ENCODE measurements around the gene OTOS.

Gene OTOS

GRCh38 chr2:240149943-240150784 is 9.7 kb upstream of the OTOS start:
- DNase-seq = peak; percentile 74

GRCh38 chr2:240147911-240148587 is 7.6 kb upstream of the OTOS start:
- DNase-seq = no peak

- no peak for DNase-seq
Measured at GRCh38 chr2:240147382-240147781, 6.9 kb upstream of the OTOS start.

GRCh38 chr2:240146627-240147278 is 6.3 kb upstream of the OTOS start:
- DNase-seq = no peak

GRCh38 chr2:240146141-240146561 is 5.7 kb upstream of the OTOS start:
- no peak for DNase-seq

- DNase-seq = no peak
Measured at GRCh38 chr2:240145461-240145860, 5.0 kb upstream of the OTOS start.

GRCh38 chr2:240144649-240145261 is 4.3 kb upstream of the OTOS start:
- DNase-seq = no peak

GRCh38 chr2:240143801-240144648 is 3.6 kb upstream of the OTOS start:
- peak; percentile 87 for DNase-seq

GRCh38 chr2:240143276-240143675 is 2.8 kb upstream of the OTOS start:
- no peak for DNase-seq

- DNase-seq = no peak
Measured at GRCh38 chr2:240142859-240143258, 2.4 kb upstream of the OTOS start.

GRCh38 chr2:240142256-240142775 is 1.9 kb upstream of the OTOS start:
- DNase-seq = no peak

GRCh38 chr2:240141736-240142135 is 1.3 kb upstream of the OTOS start:
- DNase-seq = no peak

GRCh38 chr2:240140920-240141319 is 462 bp upstream of the OTOS start:
- DNase-seq = no peak

GRCh38 chr2:240139666-240140393 is 628 bp downstream of the OTOS start:
- DNase-seq = no peak

- peak; percentile 40 for DNase-seq
Measured at GRCh38 chr2:240139011-240139441, 1.4 kb downstream of the OTOS start.

- DNase-seq = peak; percentile 37
Measured at GRCh38 chr2:240138254-240138984, 2.0 kb downstream of the OTOS start.

- peak; percentile 41 for DNase-seq
Measured at GRCh38 chr2:240137596-240138253, 2.7 kb downstream of the OTOS start.

- peak; percentile 22 for DNase-seq
Measured at GRCh38 chr2:240136671-240137292, 3.7 kb downstream of the OTOS start.

- DNase-seq = peak; percentile 91
Measured at GRCh38 chr2:240136013-240136670, 4.3 kb downstream of the OTOS start, which contains the start of gene COPS9. Gene COPS9 (minus strand): TSS chr2:240136305. CDS start chr2:240136284, 21 bp downstream.
